Stimulated activated naive CD8-positive, alpha-beta T cell treated with anti-CD3 and anti-CD28 coated beads, Interleukin-15, Interleukin-2, amounts not matched to agents 100 ng/mL and 50 ng/mL, for 24 hours (primary cell): Measurements from ENCODE around the gene TOPAZ1.

ENCODE experiments used
- H3K27ac Mint-ChIP-seq: one replicate; pipeline ENCODE4 v1.8.0; 2021; ENCODE audit warnings: mild to moderate bottlenecking, mixed read lengths
- H3K27me3 Mint-ChIP-seq: one replicate; pipeline ENCODE4 v1.8.0; 2021; ENCODE audit warnings: mixed read lengths
- H3K36me3 Mint-ChIP-seq: one replicate; pipeline ENCODE4 v1.8.0; 2021; ENCODE audit warnings: low read depth, mixed read lengths
- H3K4me1 Mint-ChIP-seq: one replicate; pipeline ENCODE4 v1.8.0; 2021; ENCODE audit warnings: low read depth, mixed read lengths
- H3K4me3 Mint-ChIP-seq: one replicate; pipeline ENCODE4 v1.8.0; 2021; ENCODE audit warnings: mild to moderate bottlenecking, mixed read lengths
- H3K9me3 Mint-ChIP-seq: one replicate; pipeline ENCODE4 v1.8.0; 2021; ENCODE audit warnings: mixed read lengths

Gene TOPAZ1

DNA sequence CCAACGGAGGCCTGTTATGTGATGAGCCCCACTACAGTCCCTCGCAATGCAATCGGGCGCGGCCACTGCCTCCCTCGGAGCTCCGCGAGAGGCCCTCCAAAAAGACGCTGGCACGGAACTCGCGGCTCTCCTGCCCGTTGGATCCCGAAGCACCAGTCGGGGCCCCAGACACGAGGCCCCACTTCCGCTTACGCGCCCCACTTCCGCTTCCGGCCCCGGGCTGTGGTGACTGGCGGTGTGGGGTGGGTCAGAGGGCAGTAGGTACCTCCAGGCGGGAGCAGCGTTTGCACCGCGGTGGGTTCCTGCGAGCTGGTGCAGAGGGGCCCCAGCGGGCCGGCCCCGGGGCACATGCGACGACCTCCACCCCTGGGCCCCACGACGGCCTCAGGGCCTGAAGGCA is at the start of gene TOPAZ1:
TOPAZ1 (plus strand) TSS at position 181 of the 400 bp plus-strand sequence; CDS start at position 349, 168 bp downstream.
- H3K4me1 Mint-ChIP-seq: no peaks in the 10 kb centered on the region
- no peak within 1 kb of the TSS for H3K27ac Mint-ChIP-seq
- H3K36me3 Mint-ChIP-seq: no peaks in the 10 kb centered on the region
- no peaks in the 10 kb centered on the region for H3K9me3 Mint-ChIP-seq
- H3K27me3 Mint-ChIP-seq: peaks cover 38% of the 10 kb centered on the region
- no peak within 1 kb of the TSS for H3K4me3 Mint-ChIP-seq

DNA sequence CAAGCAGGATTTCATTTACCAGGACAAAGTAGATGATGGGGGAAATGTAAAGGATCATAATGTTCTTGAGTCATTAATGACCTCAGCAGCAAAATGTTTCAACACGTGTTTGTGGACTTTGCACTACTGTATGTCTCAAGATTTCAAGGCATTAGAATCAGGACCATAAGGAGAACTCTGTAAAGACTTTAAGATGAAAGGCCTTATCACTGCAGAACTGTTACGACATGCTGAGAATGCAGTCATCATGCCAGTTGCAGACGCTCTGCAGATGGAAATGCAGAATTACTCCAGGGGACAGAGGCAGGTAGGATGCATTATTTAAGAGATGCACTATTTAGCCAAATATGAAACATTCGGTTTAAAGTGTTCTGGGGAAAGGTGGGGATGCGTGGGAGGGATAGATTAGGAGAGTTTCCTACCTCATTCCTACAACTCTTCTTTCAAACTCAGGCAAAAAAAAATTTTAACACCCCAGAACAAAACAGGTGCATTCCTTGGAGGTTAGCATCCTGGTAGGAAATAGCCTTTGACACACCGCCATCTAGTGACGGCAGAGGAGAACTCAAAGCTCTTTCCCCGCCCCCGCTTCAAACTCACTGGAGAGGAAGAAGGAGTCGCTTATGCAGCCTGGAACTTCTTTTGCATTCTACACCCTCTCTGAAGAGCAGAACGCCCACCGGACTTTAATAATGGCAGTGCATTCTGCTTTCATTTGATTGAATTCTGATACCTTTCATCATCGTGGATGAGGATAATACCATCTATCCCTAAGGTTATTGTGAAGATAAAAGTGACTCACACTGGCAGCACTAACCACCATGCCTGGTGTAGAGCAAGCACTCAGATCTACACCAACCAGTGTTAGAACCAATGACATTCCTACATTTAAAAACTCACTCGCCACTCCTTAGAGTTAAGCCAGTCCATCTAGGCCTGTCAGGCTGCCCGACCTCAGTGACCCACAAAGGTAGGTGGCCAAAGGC is 43.1 kb upstream of the TOPAZ1 start:
- Mint-ChIP-seq H3K36me3 (no peaks in the 10 kb centered on the region), H3K4me3 (no peak overlapping the region), H3K27me3 (peaks cover 19% of the 10 kb centered on the region), H3K9me3 (no peaks in the 10 kb centered on the region), H3K4me1 (no peaks in the 10 kb centered on the region), H3K27ac (no peak overlapping the region)

DNA sequence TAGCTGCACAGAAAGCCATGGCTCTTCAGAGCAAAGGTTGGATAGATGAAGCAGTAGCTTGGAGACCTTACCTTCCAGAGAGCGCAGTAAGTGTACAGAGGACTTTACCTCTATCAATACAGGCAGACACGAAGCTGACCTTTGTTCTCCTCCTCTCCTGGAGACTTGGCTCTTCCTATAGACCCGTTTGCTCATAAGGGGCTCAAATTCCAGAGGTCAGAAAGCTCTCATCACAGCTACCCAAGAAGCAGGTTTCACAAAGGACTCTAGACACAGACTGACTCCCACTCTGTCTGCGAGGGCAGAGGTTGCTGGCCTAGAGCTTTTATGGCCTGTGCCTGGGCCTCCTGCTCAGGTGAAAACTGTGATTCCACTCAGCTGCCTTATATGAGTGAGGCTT is 35.4 kb upstream of the TOPAZ1 start:
- Mint-ChIP-seq H3K4me3 (no peak overlapping the region), H3K9me3 (no peaks in the 10 kb centered on the region), H3K4me1 (peaks cover 25% of the 10 kb centered on the region), H3K27me3 (peaks cover 56% of the 10 kb centered on the region), H3K36me3 (no peaks in the 10 kb centered on the region), H3K27ac (no peak overlapping the region)

DNA sequence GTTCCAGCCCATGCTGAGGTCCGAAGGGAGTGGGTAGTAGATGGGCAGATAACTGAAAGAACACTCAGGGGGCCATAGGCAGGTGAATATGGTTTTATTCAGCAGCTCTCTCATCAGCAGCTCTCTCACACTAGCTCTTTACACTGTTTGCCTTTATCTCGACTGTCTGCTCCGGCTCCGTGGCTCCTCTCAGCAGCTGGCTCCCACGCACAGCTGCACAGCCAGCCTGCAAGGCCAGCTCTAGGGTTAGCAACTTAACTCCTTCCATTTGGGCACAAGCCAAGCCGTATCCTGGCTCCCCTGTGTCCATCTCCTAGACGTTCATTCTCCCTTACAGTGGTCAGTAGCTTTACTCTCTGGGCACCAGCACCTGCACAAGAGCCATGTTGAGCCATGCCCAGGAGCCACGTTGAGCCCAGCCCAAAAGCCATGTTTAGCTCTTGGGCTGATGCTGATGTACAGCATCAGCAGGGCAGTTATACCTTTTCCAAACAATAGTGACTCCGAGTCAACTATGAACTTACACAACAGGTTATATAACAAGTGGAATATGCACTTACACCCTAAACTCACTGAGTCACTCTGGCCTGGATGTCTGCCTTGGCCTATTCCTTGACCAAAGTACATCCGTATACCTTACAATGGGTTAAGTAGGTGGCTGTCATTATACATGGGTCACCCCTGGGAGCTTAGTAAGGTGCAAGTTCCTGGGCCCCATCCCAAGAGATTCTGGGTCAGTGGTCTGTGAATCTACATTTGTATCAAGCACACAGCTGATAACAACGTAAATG is 34.6 kb upstream of the TOPAZ1 start:
- Mint-ChIP-seq H3K27ac (no peak overlapping the region), H3K4me1 (peaks cover 25% of the 10 kb centered on the region), H3K36me3 (no peaks in the 10 kb centered on the region), H3K9me3 (no peaks in the 10 kb centered on the region), H3K27me3 (peaks cover 55% of the 10 kb centered on the region), H3K4me3 (no peak overlapping the region)

DNA sequence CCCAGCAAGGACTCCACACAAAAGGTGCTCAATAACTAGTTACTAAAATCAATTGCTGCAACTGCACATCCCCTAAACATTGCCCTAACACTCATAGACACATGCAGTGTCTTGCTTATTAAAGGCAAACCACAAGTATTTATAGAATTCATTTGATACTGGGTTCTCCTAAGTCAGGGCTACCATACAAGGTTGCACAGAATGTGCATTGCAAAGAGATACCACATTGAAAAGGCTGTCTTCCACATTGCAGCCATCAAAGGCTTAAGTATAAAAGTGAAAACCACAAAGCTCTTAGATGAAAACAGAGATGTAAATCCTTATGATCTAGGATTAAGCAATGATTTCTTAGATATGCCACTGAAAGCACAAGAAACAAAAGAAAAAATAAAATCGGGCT is 33.6 kb upstream of the TOPAZ1 start:
- Mint-ChIP-seq H3K4me3 (no peak overlapping the region), H3K9me3 (no peaks in the 10 kb centered on the region), H3K27me3 (peaks cover 56% of the 10 kb centered on the region), H3K27ac (no peak overlapping the region), H3K36me3 (no peaks in the 10 kb centered on the region), H3K4me1 (peaks cover 25% of the 10 kb centered on the region)

DNA sequence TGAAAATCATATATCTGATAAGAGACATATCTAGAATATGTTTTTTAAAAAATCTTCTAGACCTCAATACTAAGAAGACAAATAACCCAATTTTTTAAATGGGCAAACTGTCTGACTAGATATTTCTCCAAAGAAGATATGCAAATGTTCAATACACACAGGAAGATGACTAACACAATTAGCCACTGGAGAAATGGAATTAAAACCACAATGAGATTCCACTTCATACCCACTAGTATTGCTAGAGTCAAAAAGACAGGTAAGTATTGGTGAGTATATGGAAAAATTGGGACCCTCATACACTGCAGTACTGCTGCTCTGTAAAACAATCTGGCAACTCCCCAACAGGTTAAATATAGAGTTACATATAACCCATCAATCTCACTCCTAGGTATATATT is 33.1 kb upstream of the TOPAZ1 start:
- no peaks in the 10 kb centered on the region for H3K36me3 Mint-ChIP-seq
- peaks cover 58% of the 10 kb centered on the region for H3K27me3 Mint-ChIP-seq
- no peak overlapping the region for H3K4me3 Mint-ChIP-seq
- H3K9me3 Mint-ChIP-seq: no peaks in the 10 kb centered on the region
- peaks cover 25% of the 10 kb centered on the region for H3K4me1 Mint-ChIP-seq
- no peak overlapping the region for H3K27ac Mint-ChIP-seq

DNA sequence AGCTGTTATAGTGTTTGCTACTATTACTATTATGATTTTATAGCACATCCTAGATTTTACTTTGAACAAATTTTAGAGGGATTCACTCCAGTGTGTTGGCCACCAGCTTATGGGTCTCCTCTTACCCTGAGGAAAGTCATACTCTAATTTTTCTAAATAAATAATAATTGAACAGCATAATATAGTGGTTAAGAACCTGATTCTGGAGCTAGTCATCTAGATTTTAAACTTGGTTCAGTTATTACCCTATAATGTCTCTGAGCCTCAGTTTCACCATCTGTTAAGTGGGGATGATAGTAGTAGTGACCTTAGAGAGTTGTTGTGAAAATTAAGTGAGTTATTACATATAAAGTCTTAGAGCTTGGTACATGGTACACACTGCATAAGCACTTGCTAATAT is 30.7 kb upstream of the TOPAZ1 start:
- no peak overlapping the region for H3K4me3 Mint-ChIP-seq
- no peak overlapping the region for H3K27ac Mint-ChIP-seq
- peaks cover 25% of the 10 kb centered on the region for H3K4me1 Mint-ChIP-seq
- H3K36me3 Mint-ChIP-seq: no peaks in the 10 kb centered on the region
- H3K9me3 Mint-ChIP-seq: peaks cover 6% of the 10 kb centered on the region
- peaks cover 58% of the 10 kb centered on the region for H3K27me3 Mint-ChIP-seq

DNA sequence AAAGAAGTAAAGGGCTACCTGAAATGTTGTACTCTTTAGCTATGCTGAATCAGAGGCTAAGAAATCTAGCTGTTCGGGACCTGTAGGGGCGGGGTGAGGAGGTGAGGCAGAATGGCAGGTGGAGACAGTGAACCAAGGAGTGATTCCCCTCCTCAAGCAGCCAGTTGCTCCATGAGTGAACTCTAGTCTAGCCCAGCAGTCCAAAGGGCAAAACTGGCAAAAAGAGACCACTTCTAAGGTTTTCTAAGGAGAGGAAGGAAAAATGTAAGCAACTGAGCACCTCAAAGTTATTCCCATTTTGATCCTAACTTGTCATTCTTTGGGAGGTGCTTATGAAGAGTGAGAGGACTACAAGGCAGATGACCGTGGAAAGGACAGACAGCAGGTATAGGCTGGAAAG is 19.3 kb upstream of the TOPAZ1 start:
- no peak overlapping the region for H3K4me3 Mint-ChIP-seq
- no peaks in the 10 kb centered on the region for H3K4me1 Mint-ChIP-seq
- H3K27me3 Mint-ChIP-seq: peaks cover 31% of the 10 kb centered on the region
- no peaks in the 10 kb centered on the region for H3K36me3 Mint-ChIP-seq
- no peak overlapping the region for H3K27ac Mint-ChIP-seq
- H3K9me3 Mint-ChIP-seq: no peaks in the 10 kb centered on the region

DNA sequence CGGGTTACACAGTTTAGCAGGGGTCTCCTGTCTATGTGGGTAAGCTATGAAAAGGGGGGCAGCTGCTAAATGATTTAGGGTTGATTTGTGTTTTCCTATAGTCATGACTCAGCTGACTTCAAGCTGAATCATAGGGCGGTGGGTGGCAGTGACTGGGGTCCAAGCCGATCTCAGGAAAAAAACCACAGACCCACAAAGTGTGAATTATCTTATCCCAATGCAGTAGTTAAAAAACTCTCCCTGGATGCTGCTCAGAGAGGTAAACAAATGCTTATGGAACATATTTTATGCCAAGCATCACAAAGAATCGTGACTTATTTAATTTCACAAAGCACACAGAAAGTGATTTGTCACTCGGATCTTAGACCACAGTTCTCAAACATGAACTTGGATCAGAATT is 18.4 kb upstream of the TOPAZ1 start:
- no peaks in the 10 kb centered on the region for H3K4me1 Mint-ChIP-seq
- H3K9me3 Mint-ChIP-seq: no peaks in the 10 kb centered on the region
- H3K27ac Mint-ChIP-seq: no peak overlapping the region
- H3K36me3 Mint-ChIP-seq: no peaks in the 10 kb centered on the region
- peaks cover 27% of the 10 kb centered on the region for H3K27me3 Mint-ChIP-seq
- no peak overlapping the region for H3K4me3 Mint-ChIP-seq

DNA sequence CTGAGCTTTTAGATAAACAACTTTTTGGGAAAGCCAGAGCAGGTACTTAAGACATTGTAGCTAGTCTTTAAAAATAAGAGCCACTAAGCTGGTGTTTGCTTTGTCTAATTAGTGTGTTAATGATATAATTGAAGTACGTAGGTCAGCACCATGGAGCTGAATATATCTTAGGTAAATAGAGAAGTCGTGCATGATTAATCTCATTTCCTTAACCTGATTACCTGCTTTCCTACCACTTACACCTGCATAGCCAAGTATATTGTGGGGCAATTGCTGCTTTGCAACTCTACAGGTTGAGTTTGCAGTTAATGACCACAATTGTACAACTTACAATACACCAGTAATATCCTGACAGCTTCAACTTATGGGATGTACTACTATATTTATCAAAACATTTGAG is 17.6 kb upstream of the TOPAZ1 start:
- H3K36me3 Mint-ChIP-seq: no peaks in the 10 kb centered on the region
- H3K4me1 Mint-ChIP-seq: no peaks in the 10 kb centered on the region
- no peaks in the 10 kb centered on the region for H3K9me3 Mint-ChIP-seq
- no peak overlapping the region for H3K27ac Mint-ChIP-seq
- no peak overlapping the region for H3K4me3 Mint-ChIP-seq
- peaks cover 26% of the 10 kb centered on the region for H3K27me3 Mint-ChIP-seq

DNA sequence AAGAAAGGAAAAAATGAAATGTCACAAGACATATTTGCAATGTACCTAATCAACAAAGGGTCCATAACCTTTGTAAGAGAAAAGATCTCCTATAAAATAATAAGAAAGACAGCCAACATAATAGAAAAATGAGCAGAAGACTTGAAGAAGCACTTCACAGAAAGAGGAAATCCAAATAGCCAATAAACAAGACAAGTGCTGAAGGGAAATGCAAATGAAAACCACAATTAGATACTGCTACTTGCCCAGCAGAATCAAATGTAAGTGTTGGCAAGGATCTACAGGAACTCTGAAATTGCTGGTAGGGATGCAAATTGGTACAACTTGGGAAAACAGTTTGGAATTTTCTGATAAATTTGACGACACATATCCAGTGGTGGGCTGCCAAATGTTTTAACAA is 15.1 kb upstream of the TOPAZ1 start:
- Mint-ChIP-seq H3K36me3 (no peaks in the 10 kb centered on the region), H3K4me3 (no peak overlapping the region), H3K9me3 (no peaks in the 10 kb centered on the region), H3K4me1 (no peaks in the 10 kb centered on the region), H3K27ac (no peak overlapping the region), H3K27me3 (peaks cover 26% of the 10 kb centered on the region)

DNA sequence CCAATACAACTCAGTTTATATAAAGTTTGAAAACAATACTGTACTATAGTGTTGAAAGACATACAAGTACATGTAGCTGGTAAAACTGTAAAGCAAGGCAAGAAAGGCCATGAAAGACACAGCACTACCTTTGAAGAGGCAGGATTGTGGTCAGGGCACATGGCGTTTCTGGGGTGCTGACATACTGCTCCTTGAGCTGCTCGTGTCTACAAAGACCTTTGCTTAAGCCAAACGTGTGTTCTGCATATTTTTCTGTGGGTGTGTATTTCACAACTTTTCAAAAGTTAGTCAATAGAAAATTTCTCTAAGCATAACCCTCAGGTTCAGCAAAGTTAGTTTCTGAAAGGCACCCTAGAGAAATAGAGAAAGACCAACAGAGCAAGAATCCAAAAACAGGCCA is 14.1 kb upstream of the TOPAZ1 start:
- no peaks in the 10 kb centered on the region for H3K36me3 Mint-ChIP-seq
- peaks cover 19% of the 10 kb centered on the region for H3K27me3 Mint-ChIP-seq
- H3K9me3 Mint-ChIP-seq: no peaks in the 10 kb centered on the region
- no peak overlapping the region for H3K4me3 Mint-ChIP-seq
- H3K4me1 Mint-ChIP-seq: no peaks in the 10 kb centered on the region
- no peak overlapping the region for H3K27ac Mint-ChIP-seq

DNA sequence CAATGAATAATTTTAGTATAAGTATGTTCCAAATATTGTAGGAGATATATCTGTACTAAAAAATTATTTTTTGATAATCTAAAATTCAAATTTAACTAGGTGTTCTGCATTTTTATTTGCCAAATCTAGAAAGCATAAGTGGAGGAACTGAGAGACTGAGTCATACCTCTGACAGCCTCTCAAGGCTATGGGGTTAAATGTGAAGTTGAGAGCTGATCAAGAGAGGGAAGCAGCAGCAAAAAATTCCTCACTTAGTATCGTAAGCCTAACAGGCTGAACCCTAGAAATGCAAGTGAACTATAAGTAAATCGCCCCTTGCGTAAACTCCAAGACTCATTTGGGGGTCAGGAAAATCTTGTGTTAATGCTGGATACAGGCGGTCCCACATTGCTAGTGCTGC is 12.8 kb upstream of the TOPAZ1 start:
- Mint-ChIP-seq H3K27ac (no peak overlapping the region), H3K4me1 (no peaks in the 10 kb centered on the region), H3K36me3 (no peaks in the 10 kb centered on the region), H3K27me3 (peaks cover 13% of the 10 kb centered on the region), H3K9me3 (no peaks in the 10 kb centered on the region), H3K4me3 (no peak overlapping the region)

DNA sequence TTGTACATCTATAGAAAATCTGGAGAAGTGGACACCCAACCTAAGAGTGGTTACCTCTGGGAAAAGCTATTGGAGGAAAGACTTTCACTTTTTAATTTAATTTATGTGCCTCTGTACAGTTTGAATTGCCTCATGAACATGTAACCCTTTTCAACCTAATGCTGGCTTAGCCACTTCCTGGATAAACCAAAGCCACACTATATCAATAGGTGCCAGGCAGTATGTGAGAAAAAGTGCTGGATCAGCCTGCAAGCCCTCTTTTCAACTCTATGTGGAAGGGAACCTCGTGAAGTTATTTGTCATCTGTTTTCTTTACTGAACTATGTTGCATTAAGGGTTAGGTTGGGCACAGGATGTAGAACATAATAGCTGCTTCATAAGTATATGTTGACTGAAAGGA is 9.3 kb upstream of the TOPAZ1 start:
- H3K9me3 Mint-ChIP-seq: no peaks in the 10 kb centered on the region
- H3K27ac Mint-ChIP-seq: no peak overlapping the region
- H3K4me1 Mint-ChIP-seq: peaks cover 7% of the 10 kb centered on the region
- no peaks in the 10 kb centered on the region for H3K36me3 Mint-ChIP-seq
- H3K27me3 Mint-ChIP-seq: peaks cover 14% of the 10 kb centered on the region
- H3K4me3 Mint-ChIP-seq: no peak overlapping the region

DNA sequence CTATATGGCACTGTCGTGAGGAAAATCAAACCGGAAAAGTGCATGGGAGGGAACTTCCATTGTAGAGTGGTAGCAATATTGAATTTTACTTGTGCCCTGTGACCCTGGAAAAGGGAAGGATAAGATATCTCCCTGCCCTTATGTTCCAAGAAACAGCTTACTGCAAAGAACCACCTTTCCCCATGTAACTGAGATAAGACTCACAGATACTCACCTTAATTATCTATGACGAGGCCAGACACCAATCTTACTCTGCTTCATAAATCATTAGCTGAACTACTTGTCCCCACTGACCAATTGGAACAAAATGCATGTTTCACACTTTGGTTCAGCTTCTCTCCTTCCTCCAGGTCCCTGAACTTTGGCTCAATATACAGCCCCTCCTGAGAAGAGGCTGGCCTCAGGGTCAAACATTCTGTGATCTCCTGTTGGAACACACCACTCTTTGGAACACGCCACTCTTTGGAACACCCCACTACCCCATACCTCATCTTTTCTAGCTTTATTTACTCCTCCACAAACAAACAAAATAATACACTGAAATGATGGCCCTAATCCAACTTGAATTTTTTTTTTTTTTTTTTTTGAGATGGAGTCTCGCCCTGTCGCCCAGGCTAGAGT is 6.9 kb upstream of the TOPAZ1 start:
- H3K36me3 Mint-ChIP-seq: no peaks in the 10 kb centered on the region
- no peak overlapping the region for H3K4me3 Mint-ChIP-seq
- peaks cover 18% of the 10 kb centered on the region for H3K27me3 Mint-ChIP-seq

More for the DNA sequence above, 6.9 kb upstream of the TOPAZ1 start:
- no peaks in the 10 kb centered on the region for H3K9me3 Mint-ChIP-seq
- H3K4me1 Mint-ChIP-seq: peaks cover 7% of the 10 kb centered on the region
- no peak overlapping the region for H3K27ac Mint-ChIP-seq
